GM13977 (cell line): ENCODE data around the gene AMIGO1.
A peak's percentile ranks its signal among the peaks of the same experiment; 100 is the strongest.

ENCODE experiments used
- DNase-seq: peaks from one replicate; pipeline ENCODE4 v3.0.0; 2012; ENCODE audit warnings: low spot score
- in situ Hi-C: fragments of 300-500 bp; cut with MboI; formaldehyde crosslinking; loops from one replicate; pipeline ENCODE4 v1.12.0; 2022; ENCODE audit warnings: low sequenced_read_pairs, low pct_unique_long_range_greater_than_20kb, mixed read lengths, inconsistent platforms; ENCODE audit not compliant: unreplicated experiment
- TF ChIP-seq, protein P1 (sequence below): IDR thresholded peaks from 2 replicates; pipeline ENCODE4 v1.5.1; 2012; ENCODE audit warnings: mild to moderate bottlenecking, control low read depth; ENCODE audit not compliant: insufficient read depth; ENCODE audit errors: extremely low read depth, missing control alignments

AMIGO1 gene

DNA sequence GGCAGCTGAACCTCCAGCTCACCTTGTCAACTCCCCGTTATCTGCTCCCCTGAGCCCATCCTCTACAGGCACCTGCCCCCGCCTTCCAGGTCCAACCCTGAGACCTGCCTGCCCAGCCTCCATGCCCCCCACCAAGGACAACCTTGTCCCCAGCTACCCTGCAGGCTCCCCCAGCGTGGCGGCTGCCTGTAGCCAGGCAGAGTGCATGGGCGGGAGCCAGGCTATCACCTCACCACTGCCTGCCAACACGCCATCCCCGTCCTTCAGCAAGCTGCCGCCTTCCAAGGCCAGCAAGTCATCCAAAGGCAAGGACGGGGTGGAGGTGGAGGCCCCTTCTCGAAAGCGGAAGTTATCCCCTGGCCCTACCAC, 18.6 kb downstream of the AMIGO1 start:
- in situ Hi-C loops = loop anchor here (5.0 kb wide), 1 partner anchor 41 kb away; no protein-coding TSS in a partner anchor
- no peak for DNase-seq
- TF ChIP-seq, protein P1, sequence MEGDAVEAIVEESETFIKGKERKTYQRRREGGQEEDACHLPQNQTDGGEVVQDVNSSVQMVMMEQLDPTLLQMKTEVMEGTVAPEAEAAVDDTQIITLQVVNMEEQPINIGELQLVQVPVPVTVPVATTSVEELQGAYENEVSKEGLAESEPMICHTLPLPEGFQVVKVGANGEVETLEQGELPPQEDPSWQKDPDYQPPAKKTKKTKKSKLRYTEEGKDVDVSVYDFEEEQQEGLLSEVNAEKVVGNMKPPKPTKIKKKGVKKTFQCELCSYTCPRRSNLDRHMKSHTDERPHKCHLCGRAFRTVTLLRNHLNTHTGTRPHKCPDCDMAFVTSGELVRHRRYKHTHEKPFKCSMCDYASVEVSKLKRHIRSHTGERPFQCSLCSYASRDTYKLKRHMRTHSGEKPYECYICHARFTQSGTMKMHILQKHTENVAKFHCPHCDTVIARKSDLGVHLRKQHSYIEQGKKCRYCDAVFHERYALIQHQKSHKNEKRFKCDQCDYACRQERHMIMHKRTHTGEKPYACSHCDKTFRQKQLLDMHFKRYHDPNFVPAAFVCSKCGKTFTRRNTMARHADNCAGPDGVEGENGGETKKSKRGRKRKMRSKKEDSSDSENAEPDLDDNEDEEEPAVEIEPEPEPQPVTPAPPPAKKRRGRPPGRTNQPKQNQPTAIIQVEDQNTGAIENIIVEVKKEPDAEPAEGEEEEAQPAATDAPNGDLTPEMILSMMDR = no peak

GRCh38 chr1:109490029-109490933, 19.2 kb downstream of the AMIGO1 start:
- DNase-seq = peak; percentile 74
- in situ Hi-C loops = loop anchor here (5.0 kb wide), 1 partner anchor 42 kb away; no protein-coding TSS in a partner anchor

GRCh38 chr1:109488696-109489095, 20.8 kb downstream of the AMIGO1 start:
- in situ Hi-C loops = no loop called here
- TF ChIP-seq, protein P1 = no peak
- no peak for DNase-seq

More at GRCh38 chr1:109490029-109490933, 19.2 kb downstream of the AMIGO1 start:
- TF ChIP-seq, protein P1 = peak; percentile 82

- no peak for DNase-seq
- in situ Hi-C loops = no loop called here
- TF ChIP-seq, protein P1 = no peak
These were observed 21.3 kb downstream of the AMIGO1 start for GRCh38 chr1:109488201-109488600.

DNA sequence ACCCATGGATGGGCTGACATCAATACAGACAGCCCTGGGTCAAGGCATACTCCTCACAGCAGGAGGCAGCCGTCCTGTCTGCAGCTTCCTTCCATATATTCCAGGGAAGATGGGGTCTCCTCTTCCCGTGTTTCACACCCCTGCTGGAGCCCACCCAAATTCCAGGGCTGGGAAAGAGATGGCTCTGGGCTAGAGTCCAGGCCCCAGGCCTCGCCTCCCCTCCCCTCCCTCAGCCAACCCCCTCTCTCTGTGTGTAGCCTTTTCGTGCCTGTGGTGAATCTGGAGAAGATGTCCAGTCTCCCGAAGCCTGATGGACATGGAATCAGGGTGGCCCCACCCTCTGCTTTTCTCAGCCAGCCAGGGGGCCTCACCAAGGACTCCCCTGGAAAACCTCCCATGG, 22.3 kb downstream of the AMIGO1 start:
- DNase-seq = no peak
- TF ChIP-seq, protein P1 = no peak
- in situ Hi-C loops = no loop called here

DNA sequence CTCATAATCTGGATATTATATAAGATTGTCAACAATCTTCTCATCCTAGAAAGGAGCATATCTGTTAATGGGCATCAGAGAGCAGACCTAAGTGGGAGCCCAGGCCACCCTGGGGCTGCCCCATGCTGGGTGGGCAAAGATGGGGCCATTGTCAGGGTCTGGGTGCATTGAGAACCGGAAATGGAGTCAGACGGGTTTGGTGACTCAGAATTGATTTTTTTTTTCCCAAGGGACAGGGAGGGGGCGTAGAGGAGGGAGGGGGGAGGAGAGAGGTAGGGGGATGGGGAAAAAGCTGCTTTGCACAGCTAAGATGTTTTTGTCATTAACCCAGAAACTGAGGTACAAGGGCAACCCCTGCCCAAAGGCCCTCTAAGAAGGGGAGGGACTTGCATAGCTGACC, 24.5 kb downstream of the AMIGO1 start:
- no peak for DNase-seq

More for the DNA sequence above, 24.5 kb downstream of the AMIGO1 start:
- in situ Hi-C loops = no loop called here
- TF ChIP-seq, protein P1 = no peak
